SH-SY5Y (cell line): ENCODE results near the gene BFSP2.

ENCODE experiments used
- GATA2 ChIP-seq: IDR thresholded peaks from 2 replicates; pipeline ENCODE4 v1.6.1; 2011; ENCODE audit warnings: mild to moderate bottlenecking, low read depth, low read length
- GATA3 ChIP-seq: IDR thresholded peaks from 2 replicates; pipeline ENCODE4 v1.6.1; 2011; ENCODE audit warnings: low read depth, mild to moderate bottlenecking, low read length, moderate library complexity

- 0 out of 2 replicates have a peak, but pooled peaks have one; percentile 50 for TF ChIP-seq GATA3
- TF ChIP-seq GATA2, result peak; percentile 64
Observed at GRCh38 chr3:133452641-133453319, 52.9 kb downstream of the BFSP2 start.
